Stimulated activated CD8-positive, alpha-beta memory T cell treated with anti-CD3 and anti-CD28 coated beads, Interleukin-2, amount 100 ng/mL, for 48 hours (primary cell): ENCODE results near the gene GMPPB.
"Not testable (repeated sequence)": the region's sequence is repeated elsewhere in the genome, so short reads cannot be mapped to it uniquely, and the experiment has no call there.

ENCODE experiments used
- DNase-seq, 2 donors: peaks; one replicate each; pipeline ENCODE4 v3.0.0-alpha.2; 2020; ENCODE audit warnings: low read depth in 2 of 2

GMPPB gene

DNA sequence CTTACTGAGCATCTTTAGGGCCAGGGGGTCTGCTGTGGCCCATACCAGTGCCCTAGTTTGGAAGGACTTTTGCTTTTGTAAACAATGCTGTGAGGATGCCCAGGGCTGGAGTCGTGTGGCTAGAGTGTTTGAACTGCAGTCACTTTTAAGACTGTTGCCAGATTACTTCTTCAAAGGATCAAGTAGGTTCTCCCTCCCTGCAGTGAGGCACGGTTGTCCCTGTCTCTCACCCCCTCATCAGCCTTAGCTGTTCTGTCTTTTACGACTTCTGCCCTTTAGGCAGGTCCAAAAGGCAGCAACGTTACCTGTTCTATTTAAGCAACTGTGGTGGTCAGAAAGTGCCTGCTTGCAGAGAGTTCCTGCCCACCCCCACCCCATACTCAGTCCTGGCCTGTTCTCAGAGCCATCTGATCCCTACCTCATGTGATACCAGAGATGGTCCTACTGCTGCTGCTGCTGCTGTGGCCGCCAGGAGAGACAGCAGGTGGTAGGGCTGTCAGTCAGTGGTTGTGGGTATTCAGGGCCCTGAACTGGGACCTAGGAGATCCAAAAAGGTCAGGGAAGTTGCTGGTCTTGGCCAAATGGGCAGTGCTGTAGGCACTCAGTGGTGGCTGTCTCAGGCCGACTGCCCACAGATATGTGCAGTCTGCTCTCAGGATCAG, 29.2 kb downstream of the GMPPB start:
- not testable (repeated sequence) for DNase-seq

DNA sequence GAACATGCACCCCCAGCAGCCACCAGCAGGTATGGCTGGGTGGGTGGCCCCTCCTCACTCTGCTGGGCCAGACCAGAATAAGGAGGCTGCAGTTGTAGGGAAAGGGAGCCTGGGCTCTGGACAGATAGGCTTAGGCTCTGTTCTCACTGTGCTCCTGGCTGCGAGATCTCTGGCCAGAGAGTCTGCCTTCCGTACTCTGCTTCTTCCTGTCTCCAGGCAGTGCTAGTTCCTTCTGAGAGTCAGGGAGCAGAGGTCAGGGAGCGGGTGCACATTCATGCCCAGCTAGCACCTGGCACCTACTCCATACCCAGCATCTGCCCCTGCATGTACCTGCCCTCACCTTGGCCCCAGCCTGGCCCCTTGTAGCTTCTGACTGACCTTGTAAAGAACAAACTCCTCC, 32.3 kb downstream of the GMPPB start:
- DNase-seq = not testable (repeated sequence)

DNA sequence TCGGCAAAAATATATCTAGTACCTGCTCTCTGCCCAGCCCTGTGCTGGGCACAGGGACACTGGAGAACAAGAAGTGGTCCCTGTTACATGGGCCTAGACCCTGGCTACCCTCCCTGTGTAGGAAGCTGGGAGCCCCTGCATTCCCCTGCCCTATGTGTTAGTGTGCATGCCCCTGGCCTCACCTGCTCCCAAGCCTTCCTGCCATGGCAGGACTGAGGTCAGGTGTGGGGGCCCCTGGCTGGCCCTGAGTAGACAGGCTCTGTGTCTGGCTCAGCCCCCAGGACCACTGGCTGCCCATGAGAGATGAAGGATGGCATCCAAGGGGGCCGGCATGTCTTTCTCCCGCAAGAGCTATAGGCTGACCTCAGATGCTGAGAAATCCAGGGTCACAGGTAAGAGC, 32.9 kb downstream of the GMPPB start:
- not testable (repeated sequence) for DNase-seq

DNA sequence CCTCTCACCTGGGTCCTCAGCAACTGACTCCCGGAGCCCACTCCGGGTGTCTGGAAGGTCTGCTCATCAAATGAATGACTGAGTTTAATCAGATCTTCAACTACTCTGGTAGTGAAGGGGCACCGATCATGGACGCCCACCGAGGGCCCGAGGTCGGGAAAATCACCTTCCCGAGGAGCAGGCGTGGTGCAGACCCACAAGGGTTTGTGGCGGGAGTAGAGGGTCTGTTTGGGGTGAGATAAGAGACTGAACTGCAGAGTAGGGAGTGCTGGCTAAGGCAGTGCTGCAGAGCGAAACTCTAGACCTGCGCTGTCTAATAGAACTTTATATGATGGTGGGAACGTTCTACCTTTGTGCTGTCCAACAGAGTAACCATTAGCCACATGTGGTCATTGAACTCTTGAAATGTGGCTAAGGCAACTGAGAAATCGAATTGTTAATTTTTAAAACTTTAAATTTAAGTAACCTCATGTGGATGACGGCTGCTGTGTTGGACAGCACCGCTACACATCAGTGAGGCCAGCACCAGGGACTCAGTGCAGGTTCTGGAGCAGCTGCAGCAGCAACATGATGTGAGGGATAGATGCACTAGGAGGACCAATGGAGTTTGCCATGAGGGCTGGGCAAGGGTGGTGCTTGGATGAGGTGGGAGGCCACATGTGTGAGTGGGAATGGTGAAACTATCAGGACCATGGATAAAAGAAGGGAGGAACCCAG, 33.7 kb downstream of the GMPPB start:
- DNase-seq = not testable (repeated sequence)

GRCh38 chr3:49689046-49689907, 34.5 kb downstream of the GMPPB start, which contains the start of the genes MST1 and RNF123:
TSS of gene MST1 (minus strand) at chr3:49689474. CDS start at chr3:49688691, 783 bp downstream.
TSS of gene RNF123 (plus strand) at chr3:49689557. CDS start at chr3:49691166, 1,609 bp downstream.
- peak; percentile 84 to 86 for DNase-seq

DNA sequence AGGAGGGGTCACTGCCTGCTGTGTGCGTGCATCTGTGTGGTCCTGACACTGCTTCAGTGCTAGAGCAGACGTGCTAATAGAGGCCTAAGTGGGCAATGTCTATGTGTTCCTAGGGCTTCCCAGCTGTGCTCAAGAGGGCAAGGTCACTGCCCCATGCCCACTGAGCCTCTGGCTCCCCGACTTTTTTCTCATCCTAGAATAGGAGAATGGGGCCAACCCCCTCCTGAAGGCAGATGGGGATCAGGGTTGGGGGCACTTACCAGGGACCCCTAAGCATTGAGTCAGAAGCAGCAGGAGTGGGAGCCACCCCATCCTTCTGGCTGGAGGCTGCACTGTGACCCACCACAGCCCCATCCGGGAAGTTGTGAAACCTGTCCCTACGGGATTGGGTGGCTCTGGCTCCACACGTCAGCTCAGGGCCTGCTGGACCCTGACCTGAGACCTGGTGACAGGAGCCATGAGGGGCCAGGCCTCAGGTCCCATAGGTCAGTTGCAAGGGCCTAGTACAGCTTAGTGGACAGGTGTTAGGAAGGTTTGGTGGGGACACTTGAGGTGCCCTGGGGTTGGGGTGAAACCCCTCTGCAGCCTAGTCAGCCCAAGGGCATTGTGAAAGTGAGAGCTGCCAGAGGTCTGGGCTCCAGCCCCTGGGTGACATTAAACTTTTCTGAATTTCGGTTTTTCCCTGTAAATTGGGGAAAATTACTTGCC, 35.3 kb downstream of the GMPPB start:
- not testable (repeated sequence) for DNase-seq

DNA sequence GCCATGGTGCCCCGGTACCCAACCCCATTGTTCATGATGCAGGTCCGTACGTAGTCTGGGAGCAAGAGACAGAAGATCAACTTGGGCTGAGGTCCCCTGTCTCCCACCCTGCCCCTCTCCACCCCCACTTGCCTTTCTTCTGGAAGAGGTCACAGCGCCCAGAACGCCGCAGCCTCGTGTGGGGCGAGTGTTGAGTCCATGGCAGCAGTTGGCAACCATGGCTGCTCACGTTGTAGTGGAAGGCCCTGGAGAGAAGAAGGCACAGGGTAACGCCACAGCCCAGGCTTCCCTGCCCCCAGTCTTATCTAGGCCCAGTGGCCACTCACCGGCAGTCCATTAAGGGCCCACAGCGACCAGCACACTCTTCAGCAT, 36.3 kb downstream of the GMPPB start:
- DNase-seq = not testable (repeated sequence)

DNA sequence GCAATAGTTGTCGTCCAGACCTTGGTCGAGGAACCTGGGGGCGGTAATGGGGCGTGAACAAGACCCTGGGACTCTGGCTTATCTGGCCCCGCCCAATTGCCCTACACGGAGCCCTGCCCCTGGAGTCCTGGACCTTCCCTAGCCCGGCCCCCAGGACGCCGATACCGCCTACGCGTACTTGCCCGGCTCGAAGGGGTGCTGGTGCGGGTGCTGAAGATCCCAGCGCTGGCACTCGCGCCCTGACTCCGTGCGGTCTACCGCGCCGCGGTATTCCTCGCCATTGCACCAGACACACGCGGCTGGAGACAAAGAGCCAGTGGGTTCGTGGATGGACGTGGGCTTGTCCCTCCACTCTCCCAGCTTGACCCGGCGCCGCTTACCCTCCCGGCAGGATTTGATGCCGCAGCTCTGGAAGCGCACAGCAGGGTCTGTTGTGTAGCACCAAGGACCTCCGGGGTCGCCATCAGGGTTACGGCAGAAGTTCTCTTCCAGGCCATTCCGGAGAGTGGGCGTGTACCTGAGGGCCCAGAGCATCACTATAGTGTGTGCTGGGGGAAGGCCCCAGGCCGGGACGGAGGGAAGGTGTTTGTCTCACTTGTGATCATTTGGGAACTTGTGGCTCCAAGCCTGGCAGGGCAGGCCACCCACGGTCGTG, 36.9 kb downstream of the GMPPB start:
- DNase-seq = peak in 1 of 2 donors; percentile 56

GRCh38 chr3:49686346-49686745, 37.4 kb downstream of the GMPPB start:
- DNase-seq = not testable (repeated sequence)

GRCh38 chr3:49685846-49686245, 37.9 kb downstream of the GMPPB start:
- not testable (repeated sequence) for DNase-seq

- not testable (repeated sequence) for DNase-seq
Observed at GRCh38 chr3:49685103-49685502, 38.6 kb downstream of the GMPPB start.

DNA sequence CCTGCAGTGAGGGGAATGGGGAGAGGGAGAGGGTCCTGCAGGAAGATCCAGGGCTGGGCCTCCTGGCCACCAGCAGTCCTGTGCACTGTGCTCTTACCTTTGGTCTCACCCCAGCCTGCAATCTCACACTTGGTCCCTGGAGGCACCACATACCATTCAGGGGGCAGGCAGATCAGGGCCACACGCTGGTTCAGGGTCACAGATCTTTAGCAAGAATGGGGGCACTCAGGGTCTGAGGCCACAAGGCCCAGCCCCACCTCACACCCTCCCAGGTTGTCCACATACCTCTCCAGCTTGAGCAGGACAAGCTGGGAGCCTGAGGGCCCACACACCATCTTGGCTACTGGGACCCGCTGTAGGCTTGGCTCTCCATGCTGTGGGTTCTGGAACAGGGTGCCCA, 39.3 kb downstream of the GMPPB start:
- DNase-seq = not testable (repeated sequence)

GRCh38 chr3:49683162-49683561, 40.6 kb downstream of the GMPPB start:
- DNase-seq = no peak

DNA sequence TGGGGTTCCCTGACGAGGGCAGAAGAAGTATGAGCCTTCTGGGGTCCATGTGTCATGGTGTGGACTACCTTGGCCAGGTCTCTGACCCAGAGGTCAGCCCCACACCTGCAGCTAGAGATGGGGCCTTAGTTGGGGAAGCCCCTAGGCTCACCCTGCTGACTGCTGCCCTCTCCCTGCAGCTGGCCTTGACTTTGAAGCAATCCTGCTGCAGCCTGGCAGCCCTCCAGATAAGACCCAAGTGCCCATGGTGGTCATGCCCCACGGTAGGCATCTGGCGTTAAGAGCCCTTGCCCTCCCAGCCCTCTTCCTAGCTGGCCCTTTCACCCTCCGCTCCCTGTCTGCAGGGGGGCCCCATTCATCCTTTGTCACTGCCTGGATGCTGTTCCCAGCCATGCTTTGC, 42.2 kb downstream of the GMPPB start:
- no peak for DNase-seq

DNA sequence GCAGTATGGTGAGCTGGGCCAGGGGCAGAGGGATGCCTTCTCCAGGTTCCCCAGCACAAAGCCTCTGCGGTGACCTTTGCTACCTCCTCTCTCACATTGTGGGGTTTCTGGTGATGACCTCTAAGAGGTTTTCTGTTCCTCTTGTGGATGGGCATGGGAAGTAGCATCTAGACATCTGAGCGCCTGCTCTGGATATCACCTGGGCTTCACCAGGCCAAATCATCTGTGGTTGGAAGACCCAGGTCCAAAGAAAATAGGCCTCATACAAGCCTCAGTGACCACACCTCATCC, 42.6 kb downstream of the GMPPB start:
- DNase-seq = no peak

GRCh38 chr3:49680493-49681231, 43.1 kb downstream of the GMPPB start:
- DNase-seq = no peak

GRCh38 chr3:49675912-49676311, 47.8 kb downstream of the GMPPB start:
- DNase-seq = no peak

DNA sequence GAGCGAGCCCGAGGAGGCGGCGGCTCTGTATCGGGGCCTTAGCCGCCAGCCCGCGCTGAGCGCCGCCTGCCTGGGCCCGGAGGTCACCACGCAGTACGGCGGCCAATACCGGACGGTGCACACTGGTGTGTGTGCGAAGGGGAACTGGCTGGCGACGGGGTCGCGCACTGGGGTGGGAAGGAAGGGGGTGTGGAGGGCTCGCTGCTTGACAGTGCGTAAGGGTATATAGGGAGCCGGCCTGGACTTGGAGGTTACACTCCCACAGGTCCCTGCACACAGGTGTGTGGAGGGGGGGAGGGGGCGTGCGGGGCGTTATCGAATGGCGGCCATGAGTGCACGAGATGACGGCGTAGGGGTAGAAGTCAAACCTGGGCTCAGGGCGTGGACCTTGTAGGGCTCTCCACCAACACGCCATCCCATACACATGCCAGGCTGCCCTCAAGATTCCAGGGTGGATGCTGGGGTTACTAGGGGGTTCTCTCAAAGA, 49.2 kb downstream of the GMPPB start:
- peak; percentile 18 to 26 for DNase-seq

DNA sequence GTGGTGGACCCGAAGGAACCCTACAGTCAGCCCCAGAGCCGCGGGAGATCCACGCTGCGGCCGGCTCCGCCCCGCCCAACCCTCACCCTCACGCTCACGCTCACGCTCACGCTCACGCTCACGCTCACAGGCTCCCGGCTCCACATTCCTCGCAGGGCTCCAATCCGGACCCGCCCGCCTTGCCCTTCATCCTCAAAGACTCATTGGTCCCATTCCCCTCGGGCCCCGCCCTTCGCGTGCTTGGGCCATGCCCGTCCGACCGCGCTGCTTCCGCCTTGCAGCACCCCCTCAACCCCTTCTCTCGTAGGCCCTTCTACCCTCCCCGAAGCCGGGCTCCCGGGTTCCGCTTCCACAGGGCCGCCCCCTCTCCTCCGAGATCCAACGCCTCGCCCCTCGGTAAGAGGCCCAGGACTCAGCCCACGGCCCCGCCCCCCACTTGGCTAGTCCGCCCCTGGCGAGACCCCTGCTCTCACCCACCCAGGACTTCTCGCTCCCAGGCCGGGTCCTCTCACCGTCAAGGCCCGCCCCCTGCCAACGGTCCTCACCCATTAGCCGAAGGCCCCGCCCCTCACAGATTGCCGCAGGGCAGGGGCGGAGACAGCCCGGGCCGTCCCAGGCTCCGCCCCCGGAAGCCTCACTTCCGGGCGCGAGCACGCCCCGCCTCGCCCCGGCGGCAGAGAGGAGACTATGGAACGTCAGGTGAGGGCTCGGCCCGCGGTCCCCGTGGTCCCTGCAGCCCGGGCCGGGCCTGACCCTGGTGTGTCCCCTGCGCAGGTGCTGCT, 49.8 kb downstream of the GMPPB start, which contains the start of gene APEH:
TSS of gene APEH (plus strand) at position 637 of the 782 bp plus-strand sequence. CDS start at position 688, 51 bp downstream.
- DNase-seq = peak; percentile 98 to 99
